Measurements from ENCODE around the gene ZNF618. TPM values are rescaled to one million over a fixed set of nuclear protein-coding genes. Genes with fewer than 3 reads are reported as not detected.

Gene ZNF618
- total and polyA plus RNA-seq, 2 experiments from 2014 or later: 12.1 to 22.1 TPM

- TF ChIP-seq REST (IDR thresholded peaks at IDR 0.05; ENCODE audit: unreplicated experiment) (no peak), NANOG (IDR thresholded peaks at IDR 0.05; ENCODE audit: borderline replicate concordance) (no peak), ZNF114 (CRISPR knock-in tag; IDR thresholded peaks at IDR 0.05) (no peak), CREB1 (CRISPR knock-in tag; IDR thresholded peaks at IDR 0.05; ENCODE audit: low read depth) (no peak), CTCF (conservative IDR thresholded peaks at IDR 0.05; ENCODE audit: low read depth in 2 of 2) (no peak), ZNF331 (CRISPR knock-in tag; IDR thresholded peaks at IDR 0.05; ENCODE audit: low read depth) (no peak)
Measured at GRCh38 chr9:113948891-113949570, 72.9 kb downstream of the ZNF618 start (continued).

GRCh38 chr9:113949571-113950078 is 73.5 kb downstream of the ZNF618 start:
- Histone ChIP-seq H3K36me3 (ENCODE audit: insufficient read depth) (no peaks in the 10 kb centered on the region), H3K27me3 (ENCODE audit: insufficient read depth) (no peaks in the 10 kb centered on the region), H3K4me2 (no peak overlapping the region), H3K27ac (ENCODE audit: low read depth) (no peak overlapping the region), H3F3A (replicated peaks; ENCODE audit: low read depth) (no peaks in the 10 kb centered on the region), H3K9me2 (ENCODE audit: insufficient read depth) (no peaks in the 10 kb centered on the region), H3K79me2 (replicated peaks; ENCODE audit: insufficient read depth) (peaks cover 22% of the 10 kb centered on the region; the same call in 1 of the 2 replicates), H3K4me3 (no peak overlapping the region), H4K20me1 (replicated peaks; ENCODE audit: insufficient read depth) (peaks cover 6% of the 10 kb centered on the region), H2AFZ (no peak overlapping the region), H3K4me1 (ENCODE audit: insufficient read depth) (peaks cover 6% of the 10 kb centered on the region)
- ATAC-seq (no peak), DNase-seq (ENCODE audit: low spot score) (no peak)
- Mint-ChIP-seq H3K27me3 (ENCODE audit: insufficient read depth, low read depth, poor library complexity) (peaks cover under 1% of the 10 kb centered on the region), H3K9me3 (0 out of 3 replicates have a peak, but pooled peaks cover 2% of the 10 kb centered on the region), H3K4me1 (peaks cover 12% of the 10 kb centered on the region), H3K27ac (no peak overlapping the region), H3K4me3 (no peak overlapping the region), H3K36me3 (ENCODE audit: low read depth) (no peaks in the 10 kb centered on the region; the same call in 2 of the 3 replicates)
- TF ChIP-seq ZNF462 (CRISPR knock-in tag; IDR thresholded peaks at IDR 0.05) (no peak), EZH2 (IDR thresholded peaks at IDR 0.05; ENCODE audit: low read depth, unreplicated experiment) (no peak), CTCF (conservative IDR thresholded peaks at IDR 0.05; ENCODE audit: low read depth in 2 of 2) (peak; percentile 23 to 29; a peak in 1 of 4 replicates)
